Tibial artery (tissue), 4 donors: ENCODE data around the gene DNMT3A.
"Not testable (repeated sequence)": the region's sequence is repeated elsewhere in the genome, so short reads cannot be mapped to it uniquely, and the experiment has no call there.

ENCODE experiments used
- DNase-seq, 2 donors: peaks; one replicate each; pipeline ENCODE4 v3.0.0-alpha.2; 2019
- H3K27ac ChIP-seq, 2 donors: fragments of 200-600 bp; sonication (generic) in 1 of 2; 1 replicate in 1 of 2; 2 replicates in 1 of 2; pipeline ENCODE4 v1.5.1; 2018 to 2019; ENCODE audit warnings: mild to moderate bottlenecking in 1 of 2
- H3K27me3 ChIP-seq, 2 donors: fragments of 200-600 bp; sonication (generic) in 1 of 2; one replicate each; pipeline versions ENCODE4 v1.5.1 to v1.6.0; 2016 to 2019
- H3K36me3 ChIP-seq, 3 donors: fragments of 200-600 bp; sonication (generic) in 2 of 3; one replicate each; pipeline ENCODE4 v1.5.1; 2016 to 2019; ENCODE audit warnings: mild to moderate bottlenecking in 2 of 3
- H3K4me1 ChIP-seq, 4 donors: fragments of 200-600 bp; sonication (generic) in 2 of 4; 1 replicate in 3 of 4; 2 replicates in 1 of 4; pipeline ENCODE4 v1.5.1; 2016 to 2019
- H3K4me3 ChIP-seq, 2 donors: fragments of 200-600 bp; sonication (generic) in 1 of 2; 1 replicate in 1 of 2; 2 replicates in 1 of 2; pipeline ENCODE4 v1.5.1; 2018 to 2019; ENCODE audit warnings: mild to moderate bottlenecking in 2 of 2
- H3K9me3 ChIP-seq, 3 donors: fragments of 200-600 bp; sonication (generic) in 1 of 3; one replicate each; pipeline ENCODE4 v1.5.1; 2016 to 2019
- CTCF ChIP-seq, 2 experiments: fragments of 200-600 bp in 1 of 2; fragments of 450-650 bp in 1 of 2; IDR thresholded peaks; one replicate each; pipeline ENCODE4 v1.5.1; 2017 to 2019; ENCODE audit warnings: antibody characterized with exemption in 2 of 2, mild to moderate bottlenecking in 1 of 2, moderate library complexity in 1 of 2
- intact Hi-C: fragments of 100-400 bp; cut with DNase I; formaldehyde crosslinking; loops from one replicate; pipeline ENCODE4 v1.15.0; 2023; ENCODE audit warnings: low total_unique reads

DNMT3A gene

GRCh38 chr2:25273985-25274535 lies 67.7 kb downstream of the DNMT3A start:
- peaks cover 0 to 36% (median 25%) of the 10 kb centered on the region in 4 donors for H3K4me1 ChIP-seq
- intact Hi-C loops = loop anchor here (10.0 kb wide), 1 partner anchor 251 kb away; no protein-coding TSS in a partner anchor
- no peaks in the 10 kb centered on the region for H3K27me3 ChIP-seq
- no peak overlapping the region for H3K27ac ChIP-seq
- no peak for TF ChIP-seq CTCF (IDR thresholded peaks at IDR 0.05)
- DNase-seq = no peak
- no peaks in the 10 kb centered on the region for H3K9me3 ChIP-seq
- peaks cover 9 to 58% (median 25%) of the 10 kb centered on the region in 3 donors for H3K36me3 ChIP-seq
- no peak overlapping the region for H3K4me3 ChIP-seq

GRCh38 chr2:25272705-25273104 lies 69.0 kb downstream of the DNMT3A start:
- not testable (repeated sequence) for H3K4me3 ChIP-seq, H3K9me3 ChIP-seq, H3K27ac ChIP-seq, H3K27me3 ChIP-seq, DNase-seq
- H3K4me1 ChIP-seq = peaks cover 0 to 23% (median 17%) of the 10 kb centered on the region in 4 donors
- intact Hi-C loops = loop anchor here (10.0 kb wide), 1 partner anchor 252 kb away; no protein-coding TSS in a partner anchor
- H3K36me3 ChIP-seq = peaks cover 9 to 72% (median 36%) of the 10 kb centered on the region in 3 donors

GRCh38 chr2:25270061-25270460 lies 71.7 kb downstream of the DNMT3A start:
- peaks cover 0 to 7% (median 0%) of the 10 kb centered on the region in 4 donors for H3K4me1 ChIP-seq
- no peak for DNase-seq
- H3K27me3 ChIP-seq = no peaks in the 10 kb centered on the region
- H3K9me3 ChIP-seq = no peaks in the 10 kb centered on the region
- intact Hi-C loops = loop anchor here (10.0 kb wide), 1 partner anchor 255 kb away; no protein-coding TSS in a partner anchor
- TF ChIP-seq CTCF (IDR thresholded peaks at IDR 0.05) = no peak
- H3K4me3 ChIP-seq = no peak overlapping the region
- H3K27ac ChIP-seq = no peak overlapping the region
- peaks cover 9 to 86% (median 42%) of the 10 kb centered on the region in 3 donors for H3K36me3 ChIP-seq

- Histone ChIP-seq H3K36me3 (peaks cover 9 to 78% (median 42%) of the 10 kb centered on the region in 3 donors), H3K4me1 (peaks cover 0 to 6% (median 0%) of the 10 kb centered on the region in 4 donors), H3K9me3 (no peaks in the 10 kb centered on the region), H3K27me3 (no peaks in the 10 kb centered on the region), H3K27ac (no peak overlapping the region), H3K4me3 (no peak overlapping the region)
- no peak for DNase-seq
- no peak for TF ChIP-seq CTCF (IDR thresholded peaks at IDR 0.05)
- intact Hi-C loops = no loop called here
Measured at GRCh38 chr2:25269233-25269632, 72.5 kb downstream of the DNMT3A start.

GRCh38 chr2:25268139-25268538 lies 73.6 kb downstream of the DNMT3A start:
- TF ChIP-seq CTCF (IDR thresholded peaks at IDR 0.05) = no peak
- DNase-seq = no peak
- Histone ChIP-seq H3K36me3 (peaks cover 9 to 71% (median 42%) of the 10 kb centered on the region in 3 donors), H3K4me3 (no peak overlapping the region), H3K4me1 (no peaks in the 10 kb centered on the region), H3K27me3 (no peaks in the 10 kb centered on the region), H3K27ac (no peak overlapping the region), H3K9me3 (no peaks in the 10 kb centered on the region)
- intact Hi-C loops = no loop called here

GRCh38 chr2:25266399-25266798 lies 75.3 kb downstream of the DNMT3A start:
- no peak for DNase-seq
- Histone ChIP-seq H3K4me1 (no peaks in the 10 kb centered on the region), H3K36me3 (peaks cover 9 to 59% (median 34%) of the 10 kb centered on the region in 3 donors)

More at GRCh38 chr2:25266399-25266798, 75.3 kb downstream of the DNMT3A start:
- Histone ChIP-seq H3K27ac (no peak overlapping the region), H3K9me3 (no peaks in the 10 kb centered on the region), H3K4me3 (no peak overlapping the region), H3K27me3 (no peaks in the 10 kb centered on the region)
- no peak for TF ChIP-seq CTCF (IDR thresholded peaks at IDR 0.05)
- intact Hi-C loops = no loop called here
